K562 (cell line): ENCODE data around the gene PPP1R15A. TPM values are rescaled to one million over a fixed set of nuclear protein-coding genes. Genes with fewer than 3 reads are reported as not detected.

Experiments
- BCLAF1 ChIP-seq, 2 experiments: fragments of 450-650 bp in 1 of 2; IDR thresholded peaks; 2 replicates each; pipeline ENCODE4 v1.6.1; 2011 to 2017; ENCODE audit warnings: low read depth in 2 of 2, antibody characterized with exemption in 1 of 2, borderline replicate concordance in 1 of 2, low read length in 1 of 2, mild to moderate bottlenecking in 1 of 2, mixed read lengths in 1 of 2; ENCODE audit not compliant: control insufficient read depth in 1 of 2
- BDP1 ChIP-seq: IDR thresholded peaks from 3 replicates; pipeline ENCODE4 v1.6.1; 2011; ENCODE audit not compliant: insufficient read length, insufficient read depth
- FOXP1 ChIP-seq: sonication (generic); formaldehyde crosslinking; IDR thresholded peaks from 2 replicates; pipeline ENCODE4 v1.8.0; 2022; ENCODE audit warnings: mild to moderate bottlenecking, missing genetic modification reagents
- JUND ChIP-seq, 2 experiments: IDR thresholded peaks; 2 replicates in 1 of 2; 3 replicates in 1 of 2; pipeline ENCODE4 v1.6.1; 2011; ENCODE audit warnings: borderline replicate concordance in 2 of 2, low read depth in 2 of 2, low read length in 2 of 2, improper control_type of control experiment in 1 of 2, missing biosample characterization in 1 of 2, missing genetic modification characterization in 1 of 2, missing genetic modification reagents in 1 of 2
- LEF1 ChIP-seq: fragments of 450-650 bp; IDR thresholded peaks from 2 replicates; pipeline ENCODE4 v1.6.1; 2016; ENCODE audit warnings: mild to moderate bottlenecking
- POLR2A ChIP-seq: fragments of 450-650 bp; conservative IDR thresholded peaks from 2 replicates; pipeline ENCODE4 v1.6.1; 2016
- SP2 ChIP-seq: IDR thresholded peaks from 2 replicates; pipeline ENCODE4 v1.6.1; 2011; ENCODE audit warnings: mild to moderate bottlenecking, low read depth, low read length, moderate library complexity; ENCODE audit not compliant: poor library complexity, severe bottlenecking; ENCODE audit errors: extremely low read depth
- STAT5B ChIP-seq: fragments of 250-450 bp; sonication (Bioruptor Pico); IDR thresholded peaks from 2 replicates; pipeline ENCODE4 v1.8.0; 2021; ENCODE audit warnings: mild to moderate bottlenecking, inconsistent platforms
- TRIM25 ChIP-seq: fragments of 450-650 bp; IDR thresholded peaks from 2 replicates; pipeline ENCODE4 v1.7.0; 2016; ENCODE audit warnings: borderline replicate concordance
- XRCC5 ChIP-seq: fragments of 200-400 bp; formaldehyde crosslinking; IDR thresholded peaks from 2 replicates; pipeline ENCODE4 v1.6.1; 2017; ENCODE audit warnings: low read depth, mild to moderate bottlenecking, low read length
- ZBTB8A ChIP-seq: fragments of 450-650 bp; IDR thresholded peaks from 2 replicates; pipeline ENCODE4 v1.6.1; 2018; ENCODE audit warnings: mild to moderate bottlenecking, moderate library complexity; ENCODE audit not compliant: partially characterized antibody
- ZKSCAN1 ChIP-seq: fragments of 150-350 bp; IDR thresholded peaks from 2 replicates; pipeline ENCODE4 v1.6.1; 2016; ENCODE audit warnings: low read depth, low read length
- ZNF740 ChIP-seq, 3 experiments: fragments of 200-800 bp in 1 of 3; sonication (Bioruptor generic) in 1 of 3; sonication (generic) in 1 of 3; formaldehyde crosslinking in 1 of 3; IDR thresholded peaks; 2 replicates each; pipeline versions ENCODE4 v1.6.1 to v1.8.0; 2016 to 2022; ENCODE audit warnings: mild to moderate bottlenecking in 2 of 3, missing compliant biosample characterization in 2 of 3, missing genetic modification characterization in 2 of 3, missing genetic modification reagents in 1 of 3
- polyA plus RNA-seq, 8 experiments: library from polyadenylated mRNA; depleted of rRNA in 4 of 8; stranded (reverse) in 5 of 8; unstranded in 3 of 8; fragments of >200 nt; fragmentation: Nextera tagmentation in 2 of 8; fragmentation: Illumina TruSeq in 1 of 8; extraction: Ambion mirVana in 2 of 8; extraction: Trizol in 1 of 8; gene quantifications; 2 replicates each; pipeline versions ENCODE4 v1.2.1 to v1.2.3, GENCODE V29; 2011 to 2014; ENCODE audit warnings: inconsistent platforms in 1 of 8, missing spikeins in 1 of 8
- total RNA-seq, 7 experiments: library from RNA; depleted of rRNA in 6 of 7; stranded (reverse); fragments of >200 nt in 6 of 7; fragmentation: Illumina TruSeq in 2 of 7; extraction: Trizol in 2 of 7; gene quantifications; 2 replicates each; pipeline versions ENCODE4 v1.2.1 to v1.2.3, GENCODE V29; 2011 to 2021; ENCODE audit warnings: low replicate concordance in 1 of 7

Gene PPP1R15A
- total and polyA plus RNA-seq, 9 of the 15 experiments (the other 6 are each of a cell fraction or from before 2014, with no cell fraction given) = 0.42 to 73.7 (median 44.0) TPM

GRCh38 chr19:48918801-48919247, 46.6 kb downstream of the PPP1R15A start (continued):
- TF ChIP-seq FOXP1 (CRISPR knock-in tag) = no peak
- 0 out of 2 replicates have a peak, but pooled peaks have one; percentile 15 for TF ChIP-seq LEF1
- TF ChIP-seq JUND (IDR thresholded peaks at IDR 0.05; ENCODE audit: borderline replicate concordance, low read depth, low read length) = peak; percentile 33
- no peak for TF ChIP-seq JUND (tag; IDR thresholded peaks at IDR 0.05; ENCODE audit: borderline replicate concordance, low read depth, low read length)
- TF ChIP-seq TRIM25 = no peak
- TF ChIP-seq ZNF740 (CRISPR knock-in tag; IDR thresholded peaks at IDR 0.05) = no peak
- no peak for TF ChIP-seq ZNF740 (tag; IDR thresholded peaks at IDR 0.05)
- no peak for TF ChIP-seq BCLAF1 (IDR thresholded peaks at IDR 0.05; ENCODE audit: borderline replicate concordance in 1 of 2, control insufficient read depth in 1 of 2, low read depth in 2 of 2, low read length in 1 of 2)
- TF ChIP-seq XRCC5 = peak; percentile 27; the same call in 1 of the 2 replicates
- no peak for TF ChIP-seq STAT5B (CRISPR knock-in tag)
- no peak for TF ChIP-seq POLR2A
- no peak for TF ChIP-seq SP2
- no peak for TF ChIP-seq BDP1
- no peak for TF ChIP-seq ZKSCAN1
- TF ChIP-seq ZBTB8A = no peak
